GM23338 (cell line): ENCODE measurements around the gene KCNAB3.

Experiments used
- CTCF ChIP-seq, 2 experiments: fragments of 200-600 bp in 1 of 2; sonication (generic) in 1 of 2; conservative IDR thresholded peaks; 2 replicates each; pipeline versions ENCODE4 v1.5.1 to v1.6.1; 2016 to 2017; ENCODE audit warnings: antibody characterized with exemption in 2 of 2, low read depth in 2 of 2, mild to moderate bottlenecking in 2 of 2, moderate library complexity in 1 of 2
- EZH2 ChIP-seq: fragments of 200-600 bp; sonication (generic); IDR thresholded peaks from one replicate; pipeline ENCODE4 v1.8.0; 2017; ENCODE audit warnings: antibody characterized with exemption, mild to moderate bottlenecking, low read depth; ENCODE audit not compliant: unreplicated experiment
- EZH2phosphoT487 ChIP-seq: fragments of 200-600 bp; sonication (generic); IDR thresholded peaks from one replicate; pipeline ENCODE4 v1.8.1; 2018; ENCODE audit warnings: antibody characterized with exemption; ENCODE audit not compliant: unreplicated experiment

GRCh38 chr17:7915179-7915610 is 14.5 kb downstream of the KCNAB3 start:
- no peak for TF ChIP-seq CTCF (conservative IDR thresholded peaks at IDR 0.05; ENCODE audit: low read depth in 2 of 2)
- no peak for TF ChIP-seq EZH2phosphoT487
- peak; percentile 13 for TF ChIP-seq EZH2
